ENCODE data around the gene STEAP4.

DNA sequence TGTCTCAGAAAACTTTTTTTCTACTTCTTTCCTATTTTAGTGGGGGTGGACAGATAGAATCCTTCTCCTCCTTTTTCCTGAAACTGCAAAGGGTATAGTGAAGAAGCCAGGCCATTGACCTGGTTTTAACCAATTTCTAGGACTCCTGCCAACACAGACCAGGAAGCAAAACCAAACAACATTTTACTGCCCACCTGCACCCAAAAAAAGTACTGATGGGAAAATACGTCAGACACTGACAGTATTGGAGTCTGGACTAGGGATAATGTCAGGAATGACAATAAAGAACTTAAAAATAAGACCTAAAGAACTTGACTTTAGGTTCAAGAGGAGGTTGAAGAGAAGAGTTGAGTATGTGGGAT, 5.0 kb upstream of the STEAP4 start:
- TF ChIP-seq, protein P1, sequence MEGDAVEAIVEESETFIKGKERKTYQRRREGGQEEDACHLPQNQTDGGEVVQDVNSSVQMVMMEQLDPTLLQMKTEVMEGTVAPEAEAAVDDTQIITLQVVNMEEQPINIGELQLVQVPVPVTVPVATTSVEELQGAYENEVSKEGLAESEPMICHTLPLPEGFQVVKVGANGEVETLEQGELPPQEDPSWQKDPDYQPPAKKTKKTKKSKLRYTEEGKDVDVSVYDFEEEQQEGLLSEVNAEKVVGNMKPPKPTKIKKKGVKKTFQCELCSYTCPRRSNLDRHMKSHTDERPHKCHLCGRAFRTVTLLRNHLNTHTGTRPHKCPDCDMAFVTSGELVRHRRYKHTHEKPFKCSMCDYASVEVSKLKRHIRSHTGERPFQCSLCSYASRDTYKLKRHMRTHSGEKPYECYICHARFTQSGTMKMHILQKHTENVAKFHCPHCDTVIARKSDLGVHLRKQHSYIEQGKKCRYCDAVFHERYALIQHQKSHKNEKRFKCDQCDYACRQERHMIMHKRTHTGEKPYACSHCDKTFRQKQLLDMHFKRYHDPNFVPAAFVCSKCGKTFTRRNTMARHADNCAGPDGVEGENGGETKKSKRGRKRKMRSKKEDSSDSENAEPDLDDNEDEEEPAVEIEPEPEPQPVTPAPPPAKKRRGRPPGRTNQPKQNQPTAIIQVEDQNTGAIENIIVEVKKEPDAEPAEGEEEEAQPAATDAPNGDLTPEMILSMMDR (IDR thresholded peaks at IDR 0.05), result no peak
- no peak for TF ChIP-seq POLR2A (IDR thresholded peaks at IDR 0.05)

Data from testis (tissue), 2 donors.